ENCODE measurements around the gene PAPSS2.
"Not testable (repeated sequence)": the region's sequence is repeated elsewhere in the genome, so short reads cannot be mapped to it uniquely, and the experiment has no call there.

PAPSS2 gene

DNA sequence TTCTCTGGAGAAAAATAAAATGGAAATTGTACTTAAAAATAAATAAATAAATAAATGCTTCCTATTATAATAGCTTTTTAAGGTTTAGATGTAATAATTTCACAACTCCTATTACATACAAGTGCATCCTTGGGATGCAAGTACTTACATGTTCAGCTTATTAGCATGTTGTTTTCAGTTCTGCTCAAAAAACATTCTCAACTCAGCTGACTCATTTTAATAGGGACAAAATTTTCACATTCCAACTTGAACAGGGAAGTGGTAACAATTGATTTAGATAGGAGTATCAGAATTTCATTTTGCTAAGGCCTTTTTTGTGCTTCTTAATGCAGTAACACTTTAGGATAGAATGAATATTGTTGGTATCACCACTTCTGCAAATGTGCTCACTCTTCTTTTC lies 16.7 kb upstream of the PAPSS2 start:
- DNase-seq (ENCODE audit: low read depth): no peak

GRCh38 chr10:87643920-87644319 lies 15.8 kb upstream of the PAPSS2 start:
- no peak for DNase-seq (ENCODE audit: low read depth)

GRCh38 chr10:87644500-87644899 lies 15.2 kb upstream of the PAPSS2 start:
- not testable (repeated sequence) for DNase-seq (ENCODE audit: low read depth)

- no peak for DNase-seq (ENCODE audit: low read depth)
Observed at GRCh38 chr10:87646192-87646909, 13.3 kb upstream of the PAPSS2 start.

- DNase-seq (ENCODE audit: low read depth): no peak
Observed at GRCh38 chr10:87646935-87647334, 12.7 kb upstream of the PAPSS2 start.

GRCh38 chr10:87650838-87651589 lies 8.7 kb upstream of the PAPSS2 start:
- DNase-seq (ENCODE audit: low read depth): no peak

GRCh38 chr10:87651801-87652200 lies 7.9 kb upstream of the PAPSS2 start:
- DNase-seq (ENCODE audit: low read depth): no peak

DNA sequence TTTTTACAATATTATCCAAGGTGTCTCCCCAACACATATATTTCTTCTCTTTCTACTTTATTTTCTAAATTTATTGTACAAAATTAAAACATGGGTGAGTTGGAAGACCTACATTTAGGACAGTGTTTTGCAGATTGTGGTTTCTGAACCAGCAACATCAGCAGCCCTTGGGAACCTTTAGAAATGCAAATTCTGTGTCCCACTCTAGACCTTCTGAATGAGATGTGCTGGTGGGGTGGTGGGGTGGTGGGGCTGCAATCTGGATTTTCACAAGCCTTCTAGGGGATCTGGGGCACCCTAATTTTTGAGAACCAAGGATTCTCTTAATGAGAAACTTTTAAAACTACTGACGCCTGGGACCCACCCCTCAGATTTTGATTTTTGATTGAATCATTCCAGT lies 7.4 kb upstream of the PAPSS2 start:
- DNase-seq (ENCODE audit: low read depth): no peak

DNA sequence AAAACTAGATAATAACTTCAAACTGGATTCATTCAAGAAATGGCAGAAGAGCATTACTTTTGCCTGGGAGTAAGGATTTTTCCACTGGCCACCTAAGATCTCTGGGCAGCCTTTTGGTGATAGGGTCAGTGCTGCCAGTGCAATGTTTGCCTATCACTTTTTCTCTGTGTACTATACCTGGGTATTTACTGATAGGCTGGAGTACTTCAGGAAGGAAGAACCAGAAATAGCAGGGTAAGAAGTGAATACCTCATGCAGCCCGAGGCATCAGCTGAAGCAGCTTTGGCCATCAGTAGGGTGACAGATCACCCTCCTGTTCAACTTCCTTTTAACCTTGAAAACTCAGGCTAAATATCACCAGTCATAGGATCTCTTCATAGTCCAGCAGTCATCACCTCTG lies 5.5 kb upstream of the PAPSS2 start:
- no peak for DNase-seq (ENCODE audit: low read depth)

DNA sequence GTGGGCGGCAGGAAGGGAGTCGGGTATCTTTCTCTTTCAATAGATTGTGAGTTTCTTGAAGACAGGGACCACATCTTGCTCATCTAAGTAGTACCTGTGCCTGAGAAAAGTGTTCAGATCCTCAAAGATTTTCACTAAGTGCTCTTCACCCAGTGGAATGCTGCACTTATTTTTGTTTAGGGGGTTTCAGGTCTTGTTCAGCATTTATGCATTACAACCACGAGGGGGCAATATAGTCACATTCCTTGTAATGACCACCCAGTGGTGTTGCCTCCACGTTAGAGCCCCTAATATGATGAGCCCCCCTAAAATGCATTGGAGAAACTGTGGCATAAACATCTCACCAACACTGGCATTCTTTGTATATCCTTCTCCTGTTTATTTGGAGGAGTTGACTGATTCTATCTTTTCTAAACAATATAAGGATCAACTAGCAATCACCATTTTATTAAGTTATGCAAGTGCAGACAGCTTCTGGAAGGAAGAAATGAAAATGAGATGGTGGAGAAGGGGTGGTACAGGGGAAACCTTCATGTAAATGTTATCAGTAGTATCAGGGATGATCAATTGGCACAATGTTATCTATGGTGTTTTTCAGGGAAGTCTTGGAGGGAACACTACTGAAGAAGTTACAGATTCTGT lies 3.1 kb upstream of the PAPSS2 start:
- DNase-seq (ENCODE audit: low read depth): no peak

- no peak for DNase-seq (ENCODE audit: low read depth)
Observed at GRCh38 chr10:87657371-87657770, 2.3 kb upstream of the PAPSS2 start.

DNA sequence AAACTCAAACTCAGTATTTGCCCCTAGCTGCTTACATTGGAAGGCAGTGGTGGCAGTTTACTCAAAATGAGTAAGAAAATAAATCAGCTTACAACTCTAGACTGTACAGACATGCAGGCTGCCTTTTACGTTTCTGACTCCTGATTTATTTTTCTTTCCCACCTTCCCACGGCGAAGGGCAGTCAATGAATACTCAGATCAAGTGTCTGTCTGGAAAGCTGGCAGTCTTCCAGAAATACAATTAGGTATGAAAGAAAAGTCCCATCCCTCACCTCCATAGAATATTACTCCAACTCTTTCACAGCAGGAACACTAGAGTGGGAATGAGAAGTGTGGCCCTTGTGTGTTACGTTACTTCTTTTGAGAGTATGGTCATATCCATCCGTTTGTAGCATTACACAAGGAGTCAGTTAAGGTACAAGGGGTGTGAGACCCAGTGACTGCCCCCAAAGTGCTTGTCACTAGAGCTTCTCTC lies 1.3 kb upstream of the PAPSS2 start:
- DNase-seq (ENCODE audit: low read depth): no peak

GRCh38 chr10:87658858-87659555 lies 671 bp upstream of the PAPSS2 start:
- DNase-seq (ENCODE audit: low read depth): no peak

GRCh38 chr10:87660484-87661133 lies 931 bp downstream of the PAPSS2 start:
- DNase-seq (ENCODE audit: low read depth): peak; percentile 37

GRCh38 chr10:87661861-87662785 lies 2.4 kb downstream of the PAPSS2 start:
- no peak for DNase-seq (ENCODE audit: low read depth)

DNA sequence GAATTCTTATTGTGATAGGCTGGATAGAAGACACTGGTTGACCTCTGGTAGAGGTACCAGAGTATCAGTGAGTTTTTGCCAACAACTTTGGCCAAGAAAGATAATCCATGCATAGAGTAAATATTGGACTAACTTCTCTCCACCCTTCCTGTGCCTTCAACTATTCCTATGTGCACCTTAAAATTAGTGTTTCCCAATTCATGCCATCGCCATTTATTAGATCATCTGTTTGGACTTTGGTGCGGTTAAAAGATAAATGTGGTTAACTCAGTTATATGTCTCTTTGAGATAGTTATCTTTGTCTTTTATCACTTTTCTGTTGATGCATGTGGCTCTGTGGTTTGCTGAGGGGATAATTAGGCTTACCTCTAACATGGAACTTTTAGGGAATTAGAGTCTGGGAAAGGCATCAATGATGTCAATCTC lies 4.6 kb downstream of the PAPSS2 start:
- DNase-seq (ENCODE audit: low read depth): no peak

GRCh38 chr10:87667493-87667892 lies 7.8 kb downstream of the PAPSS2 start:
- no peak for DNase-seq (ENCODE audit: low read depth)

- no peak for DNase-seq (ENCODE audit: low read depth)
Observed at GRCh38 chr10:87668324-87669074, 8.8 kb downstream of the PAPSS2 start.

- no peak for DNase-seq (ENCODE audit: low read depth)
Observed at GRCh38 chr10:87669752-87670151, 10.1 kb downstream of the PAPSS2 start.

- no peak for DNase-seq (ENCODE audit: low read depth)
Observed at GRCh38 chr10:87670586-87670985, 10.9 kb downstream of the PAPSS2 start.
